Neural cell (in vitro differentiated cells): Measurements from ENCODE around the gene GOLGA6A. TPM values are rescaled to one million over a fixed set of nuclear protein-coding genes. Genes with fewer than 3 reads are reported as not detected.

Experiments
- H2AFZ ChIP-seq: fragments of 200-600, 300-800 bp; sonication (generic), shearing (Covaris generic); 2 replicates; pipeline ENCODE4 v1.6.0; 2014; ENCODE audit warnings: low read depth, mild to moderate bottlenecking, antibody characterized with exemption, low read length, moderate library complexity
- H3F3A ChIP-seq: fragments of 200-600 bp; shearing (Covaris generic); 2 replicates; pipeline ENCODE4 v1.6.1; 2016; ENCODE audit warnings: mild to moderate bottlenecking, moderate library complexity, mixed read lengths, antibody characterized with exemption, low read length; ENCODE audit not compliant: insufficient read depth, poor library complexity, severe bottlenecking
- H3K27ac ChIP-seq: fragments of 200-600, 300-800 bp; sonication (generic), shearing (Covaris generic); 2 replicates; pipeline ENCODE4 v1.5.1; 2014; ENCODE audit warnings: mild to moderate bottlenecking, low read length, moderate library complexity
- H3K27me3 ChIP-seq: fragments of 300-800, 200-600 bp; sonication (generic), shearing (Covaris generic); 2 replicates; pipeline ENCODE4 v1.6.0; 2014; ENCODE audit warnings: mild to moderate bottlenecking, low read depth, low read length, moderate library complexity; ENCODE audit not compliant: insufficient read depth
- H3K36me3 ChIP-seq: fragments of 300-800, 200-600 bp; sonication (generic), shearing (Covaris generic); 2 replicates; pipeline ENCODE4 v1.5.1; 2014; ENCODE audit warnings: mild to moderate bottlenecking, antibody characterized with exemption, low read length, moderate library complexity; ENCODE audit not compliant: insufficient read depth
- H3K4me2 ChIP-seq: fragments of 300-800, 200-600 bp; sonication (generic), shearing (Covaris generic); 2 replicates; pipeline ENCODE4 v1.6.0; 2014; ENCODE audit warnings: mild to moderate bottlenecking, low read length
- H3K4me3 ChIP-seq: fragments of 300-800, 200-600 bp; sonication (generic), shearing (Covaris generic); 2 replicates; pipeline ENCODE4 v1.5.1; 2014; ENCODE audit warnings: mild to moderate bottlenecking, low read length, moderate library complexity
- H3K79me2 ChIP-seq: fragments of 200-600 bp; shearing (Covaris generic); replicated peaks from 2 replicates; pipeline ENCODE4 v1.6.0; 2014; ENCODE audit warnings: mild to moderate bottlenecking, low read length, moderate library complexity; ENCODE audit not compliant: insufficient read depth
- H3K9ac ChIP-seq: fragments of 300-800, 200-600 bp; sonication (generic), shearing (Covaris generic); 2 replicates; pipeline ENCODE4 v1.6.1; 2016; ENCODE audit warnings: mild to moderate bottlenecking, low read length, mixed read lengths
- H3K9me2 ChIP-seq: fragments of 200-600 bp; shearing (Covaris generic); 2 replicates; pipeline ENCODE4 v1.6.1; 2016; ENCODE audit warnings: mild to moderate bottlenecking, low read length, mixed read lengths; ENCODE audit not compliant: insufficient read depth
- H3K9me3 ChIP-seq: fragments of 200-600, 300-800 bp; sonication (generic), shearing (Covaris generic); 2 replicates; pipeline ENCODE4 v1.6.1; 2016; ENCODE audit warnings: mild to moderate bottlenecking, mixed run types, low read length, moderate library complexity, mixed read lengths
- H4K20me1 ChIP-seq: fragments of 200-600 bp; shearing (Covaris generic); 2 replicates; pipeline ENCODE4 v1.6.1; 2016; ENCODE audit warnings: mild to moderate bottlenecking, mixed run types; ENCODE audit not compliant: insufficient read depth
- CTCF ChIP-seq: fragments of 450-650 bp; IDR thresholded peaks from 2 replicates; pipeline ENCODE4 v1.5.1; 2014; ENCODE audit warnings: antibody characterized with exemption, mild to moderate bottlenecking, moderate library complexity; ENCODE audit not compliant: poor library complexity, severe bottlenecking
- EP300 ChIP-seq: fragments of 450-650 bp; conservative IDR thresholded peaks from 2 replicates; pipeline ENCODE4 v1.6.1; 2014; ENCODE audit warnings: antibody characterized with exemption, mild to moderate bottlenecking, moderate library complexity; ENCODE audit not compliant: poor library complexity, severe bottlenecking
- EZH2 ChIP-seq: fragments of 200-600, 300-800 bp; shearing (Covaris generic), sonication (generic); IDR thresholded peaks from 2 replicates; pipeline ENCODE4 v1.6.1; 2014; ENCODE audit warnings: antibody characterized with exemption, low read length, borderline replicate concordance, mild to moderate bottlenecking; ENCODE audit not compliant: insufficient read depth, poor library complexity, severe bottlenecking
- MXI1 ChIP-seq: fragments of 450-650 bp; conservative IDR thresholded peaks from 2 replicates; pipeline ENCODE4 v1.6.1; 2014; ENCODE audit warnings: antibody characterized with exemption, mild to moderate bottlenecking; ENCODE audit not compliant: poor library complexity, severe bottlenecking
- POLR2AphosphoS5 ChIP-seq: IDR thresholded peaks from 2 replicates; pipeline ENCODE4 v1.6.1; 2012
- RAD21 ChIP-seq: fragments of 450-650 bp; conservative IDR thresholded peaks from 2 replicates; pipeline ENCODE4 v1.6.1; 2014; ENCODE audit warnings: antibody characterized with exemption, mild to moderate bottlenecking, moderate library complexity
- REST ChIP-seq: IDR thresholded peaks from 2 replicates; pipeline ENCODE4 v1.6.1; 2012; ENCODE audit warnings: borderline replicate concordance
- SMC3 ChIP-seq: fragments of 450-650 bp; conservative IDR thresholded peaks from 2 replicates; pipeline ENCODE4 v1.6.1; 2014; ENCODE audit warnings: antibody characterized with exemption, mild to moderate bottlenecking, moderate library complexity; ENCODE audit not compliant: poor library complexity
- TAF1 ChIP-seq: IDR thresholded peaks from 2 replicates; pipeline ENCODE4 v1.6.1; 2012; ENCODE audit warnings: low read depth
- polyA plus RNA-seq: library from polyadenylated mRNA; depleted of rRNA; stranded (reverse); fragments of >200 nt; gene quantifications from 2 replicates; pipeline ENCODE4 v1.2.3, GENCODE V29; 2014

Gene GOLGA6A
- polyA plus RNA-seq, 1 donor from 2014 or later: 0.50 TPM

- H3K9me3 ChIP-seq: no peaks in the 10 kb centered on the region
Observed at GRCh38 chr15:74045636-74046274, 36.6 kb downstream of the GOLGA6A start.

GRCh38 chr15:74045184-74045583 is 37.2 kb downstream of the GOLGA6A start:
- Histone ChIP-seq H3K4me3 (no peak overlapping the region), H3K4me2 (no peak overlapping the region), H3K36me3 (no peaks in the 10 kb centered on the region), H3K79me2 (no peaks in the 10 kb centered on the region), H3K9ac (no peak overlapping the region), H2AFZ (no peak overlapping the region), H3K9me2 (no peaks in the 10 kb centered on the region), H3F3A (no peaks in the 10 kb centered on the region), H3K9me3 (no peaks in the 10 kb centered on the region), H3K27ac (no peak overlapping the region), H4K20me1 (no peaks in the 10 kb centered on the region), H3K27me3 (no peaks in the 10 kb centered on the region)
- no peak for TF ChIP-seq RAD21
- TF ChIP-seq POLR2AphosphoS5: no peak
- no peak for TF ChIP-seq EP300
- TF ChIP-seq SMC3: no peak
- TF ChIP-seq REST: no peak
- TF ChIP-seq CTCF: no peak
- TF ChIP-seq MXI1: no peak
- TF ChIP-seq EZH2: no peak
- no peak for TF ChIP-seq TAF1

More at GRCh38 chr15:74045636-74046274, 36.6 kb downstream of the GOLGA6A start:
- Histone ChIP-seq H3K36me3 (no peaks in the 10 kb centered on the region), H2AFZ (no peak overlapping the region), H3K27me3 (no peaks in the 10 kb centered on the region), H4K20me1 (no peaks in the 10 kb centered on the region), H3K79me2 (no peaks in the 10 kb centered on the region), H3K4me3 (no peak overlapping the region), H3K9me2 (no peaks in the 10 kb centered on the region), H3K27ac (no peak overlapping the region), H3K9ac (no peak overlapping the region), H3K4me2 (no peak overlapping the region), H3F3A (no peaks in the 10 kb centered on the region)
- no peak for TF ChIP-seq SMC3
